ENCODE results near the gene UBA1.

DNA sequence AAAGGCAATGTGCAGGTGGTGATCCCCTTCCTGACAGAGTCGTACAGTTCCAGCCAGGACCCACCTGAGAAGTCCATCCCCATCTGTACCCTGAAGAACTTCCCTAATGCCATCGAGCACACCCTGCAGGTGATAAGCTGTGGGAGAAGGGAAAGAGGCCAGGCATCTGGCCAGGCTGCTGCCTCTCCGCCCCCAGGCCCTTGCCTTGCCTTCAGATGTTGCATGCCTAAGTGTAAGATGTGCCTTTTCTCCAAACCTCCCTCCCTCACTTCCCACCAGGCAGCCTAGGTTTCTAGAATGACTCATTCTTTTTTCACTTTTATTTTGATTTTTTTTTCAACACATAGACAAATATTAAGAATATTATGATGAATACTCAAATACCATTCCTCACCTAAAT is 12.7 kb downstream of the UBA1 start:
- TF ChIP-seq YY1 (IDR thresholded peaks at IDR 0.05; ENCODE audit: insufficient read depth, insufficient read length) (no peak), SUZ12 (IDR thresholded peaks at IDR 0.05; ENCODE audit: extremely low read depth, insufficient read depth, insufficient read length) (no peak), ZNF274 (IDR thresholded peaks at IDR 0.05; ENCODE audit: low read depth, low read length) (no peak)

Data from NT2/D1 (cell line).